HL-60 (cell line): Measurements from ENCODE around the gene SETBP1.

Source experiments
- GABPA ChIP-seq: IDR thresholded peaks from 2 replicates; pipeline ENCODE4 v1.6.1; 2012; ENCODE audit warnings: low read depth
- POLR2AphosphoS5 ChIP-seq: IDR thresholded peaks from 2 replicates; pipeline ENCODE4 v1.6.1; 2012; ENCODE audit warnings: low read depth
- SPI1 ChIP-seq: IDR thresholded peaks from 2 replicates; pipeline ENCODE4 v1.6.1; 2012; ENCODE audit warnings: low read depth, mild to moderate bottlenecking, borderline replicate concordance
- TF ChIP-seq, protein P1 (sequence below): IDR thresholded peaks from one replicate; pipeline ENCODE4 v1.5.1; 2011; ENCODE audit warnings: low read length, control low read depth, inconsistent platforms; ENCODE audit not compliant: insufficient read depth
- TF ChIP-seq, protein P2 (sequence below): IDR thresholded peaks from 2 replicates; pipeline ENCODE4 v1.6.1; 2012; ENCODE audit warnings: low read depth; ENCODE audit not compliant: insufficient replicate concordance

DNA sequence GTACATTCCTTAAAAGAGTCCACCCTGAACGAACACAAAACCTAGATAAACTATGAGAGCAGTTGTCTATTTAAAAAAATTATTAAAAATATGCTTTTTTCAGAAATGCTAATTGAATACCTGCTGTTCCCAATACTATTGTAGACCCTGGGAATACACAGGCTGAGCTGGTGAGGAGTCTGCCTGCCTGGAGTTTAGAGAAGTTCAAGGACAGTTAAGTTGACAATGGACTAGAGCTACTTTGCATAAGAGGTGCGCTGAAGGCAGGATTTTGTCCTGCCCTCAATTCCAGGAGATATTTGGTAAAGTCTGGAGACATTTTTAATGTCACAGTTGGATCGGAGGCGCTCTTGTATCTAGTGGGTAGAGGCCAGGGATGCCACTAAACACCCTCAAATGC lies 110.2 kb downstream of the SETBP1 start:
- TF ChIP-seq, protein P1, sequence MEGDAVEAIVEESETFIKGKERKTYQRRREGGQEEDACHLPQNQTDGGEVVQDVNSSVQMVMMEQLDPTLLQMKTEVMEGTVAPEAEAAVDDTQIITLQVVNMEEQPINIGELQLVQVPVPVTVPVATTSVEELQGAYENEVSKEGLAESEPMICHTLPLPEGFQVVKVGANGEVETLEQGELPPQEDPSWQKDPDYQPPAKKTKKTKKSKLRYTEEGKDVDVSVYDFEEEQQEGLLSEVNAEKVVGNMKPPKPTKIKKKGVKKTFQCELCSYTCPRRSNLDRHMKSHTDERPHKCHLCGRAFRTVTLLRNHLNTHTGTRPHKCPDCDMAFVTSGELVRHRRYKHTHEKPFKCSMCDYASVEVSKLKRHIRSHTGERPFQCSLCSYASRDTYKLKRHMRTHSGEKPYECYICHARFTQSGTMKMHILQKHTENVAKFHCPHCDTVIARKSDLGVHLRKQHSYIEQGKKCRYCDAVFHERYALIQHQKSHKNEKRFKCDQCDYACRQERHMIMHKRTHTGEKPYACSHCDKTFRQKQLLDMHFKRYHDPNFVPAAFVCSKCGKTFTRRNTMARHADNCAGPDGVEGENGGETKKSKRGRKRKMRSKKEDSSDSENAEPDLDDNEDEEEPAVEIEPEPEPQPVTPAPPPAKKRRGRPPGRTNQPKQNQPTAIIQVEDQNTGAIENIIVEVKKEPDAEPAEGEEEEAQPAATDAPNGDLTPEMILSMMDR, result no peak
- TF ChIP-seq, protein P2, sequence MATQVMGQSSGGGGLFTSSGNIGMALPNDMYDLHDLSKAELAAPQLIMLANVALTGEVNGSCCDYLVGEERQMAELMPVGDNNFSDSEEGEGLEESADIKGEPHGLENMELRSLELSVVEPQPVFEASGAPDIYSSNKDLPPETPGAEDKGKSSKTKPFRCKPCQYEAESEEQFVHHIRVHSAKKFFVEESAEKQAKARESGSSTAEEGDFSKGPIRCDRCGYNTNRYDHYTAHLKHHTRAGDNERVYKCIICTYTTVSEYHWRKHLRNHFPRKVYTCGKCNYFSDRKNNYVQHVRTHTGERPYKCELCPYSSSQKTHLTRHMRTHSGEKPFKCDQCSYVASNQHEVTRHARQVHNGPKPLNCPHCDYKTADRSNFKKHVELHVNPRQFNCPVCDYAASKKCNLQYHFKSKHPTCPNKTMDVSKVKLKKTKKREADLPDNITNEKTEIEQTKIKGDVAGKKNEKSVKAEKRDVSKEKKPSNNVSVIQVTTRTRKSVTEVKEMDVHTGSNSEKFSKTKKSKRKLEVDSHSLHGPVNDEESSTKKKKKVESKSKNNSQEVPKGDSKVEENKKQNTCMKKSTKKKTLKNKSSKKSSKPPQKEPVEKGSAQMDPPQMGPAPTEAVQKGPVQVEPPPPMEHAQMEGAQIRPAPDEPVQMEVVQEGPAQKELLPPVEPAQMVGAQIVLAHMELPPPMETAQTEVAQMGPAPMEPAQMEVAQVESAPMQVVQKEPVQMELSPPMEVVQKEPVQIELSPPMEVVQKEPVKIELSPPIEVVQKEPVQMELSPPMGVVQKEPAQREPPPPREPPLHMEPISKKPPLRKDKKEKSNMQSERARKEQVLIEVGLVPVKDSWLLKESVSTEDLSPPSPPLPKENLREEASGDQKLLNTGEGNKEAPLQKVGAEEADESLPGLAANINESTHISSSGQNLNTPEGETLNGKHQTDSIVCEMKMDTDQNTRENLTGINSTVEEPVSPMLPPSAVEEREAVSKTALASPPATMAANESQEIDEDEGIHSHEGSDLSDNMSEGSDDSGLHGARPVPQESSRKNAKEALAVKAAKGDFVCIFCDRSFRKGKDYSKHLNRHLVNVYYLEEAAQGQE, result no peak
- TF ChIP-seq POLR2AphosphoS5 (no peak), GABPA (no peak), SPI1 (no peak)
